CD4-positive, alpha-beta T cell treated with Interleukin-17A for 1 hour (primary cell): Measurements from ENCODE around the gene CCDC112.
A peak's percentile ranks its signal among the peaks of the same experiment; 100 is the strongest.
"Not testable (repeated sequence)": the region's sequence is repeated elsewhere in the genome, so short reads cannot be mapped to it uniquely, and the experiment has no call there.

Experiments used
- DNase-seq: peaks from one replicate; pipeline ENCODE4 v3.0.0-alpha.2; 2020

The CCDC112 gene

DNA sequence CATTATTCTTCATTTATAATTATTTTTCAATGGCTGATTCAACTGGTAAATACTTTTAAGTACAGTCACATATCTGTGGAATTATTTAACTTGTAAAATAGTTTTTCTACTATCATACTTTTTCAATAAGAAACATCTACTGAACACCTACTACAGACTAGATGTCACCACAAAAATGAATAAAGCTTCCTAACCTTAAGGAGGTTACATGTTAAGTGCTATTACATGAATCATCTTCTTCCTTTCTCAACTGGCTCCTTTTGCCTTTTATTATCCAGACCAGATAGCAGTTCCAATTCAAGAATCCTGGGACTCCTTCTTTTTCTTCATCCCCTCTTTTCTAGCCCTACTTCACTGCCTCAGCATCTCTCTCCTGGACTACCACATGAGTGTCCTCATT, 38.5 kb downstream of the CCDC112 start:
- DNase-seq: no peak

DNA sequence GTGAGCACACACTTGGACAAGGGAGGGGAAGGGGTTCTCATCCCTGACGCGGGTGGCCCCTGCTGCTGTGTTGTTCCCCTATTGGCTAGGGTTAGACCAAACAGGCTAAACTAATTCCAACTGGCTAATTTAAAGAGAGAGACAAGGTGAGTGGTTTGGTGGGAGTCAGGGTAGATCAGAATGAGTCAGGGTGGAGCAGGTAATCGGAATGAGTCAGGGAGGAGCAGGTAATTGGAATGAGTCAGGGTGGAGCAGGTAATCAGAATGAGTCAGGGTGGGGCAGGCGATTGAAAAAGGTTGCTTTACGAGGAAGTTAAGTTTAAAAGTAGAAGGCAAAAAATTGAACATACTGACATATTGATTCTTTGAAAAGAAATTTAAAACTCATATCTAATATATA, 47.1 kb downstream of the CCDC112 start:
- not testable (repeated sequence) for DNase-seq

DNA sequence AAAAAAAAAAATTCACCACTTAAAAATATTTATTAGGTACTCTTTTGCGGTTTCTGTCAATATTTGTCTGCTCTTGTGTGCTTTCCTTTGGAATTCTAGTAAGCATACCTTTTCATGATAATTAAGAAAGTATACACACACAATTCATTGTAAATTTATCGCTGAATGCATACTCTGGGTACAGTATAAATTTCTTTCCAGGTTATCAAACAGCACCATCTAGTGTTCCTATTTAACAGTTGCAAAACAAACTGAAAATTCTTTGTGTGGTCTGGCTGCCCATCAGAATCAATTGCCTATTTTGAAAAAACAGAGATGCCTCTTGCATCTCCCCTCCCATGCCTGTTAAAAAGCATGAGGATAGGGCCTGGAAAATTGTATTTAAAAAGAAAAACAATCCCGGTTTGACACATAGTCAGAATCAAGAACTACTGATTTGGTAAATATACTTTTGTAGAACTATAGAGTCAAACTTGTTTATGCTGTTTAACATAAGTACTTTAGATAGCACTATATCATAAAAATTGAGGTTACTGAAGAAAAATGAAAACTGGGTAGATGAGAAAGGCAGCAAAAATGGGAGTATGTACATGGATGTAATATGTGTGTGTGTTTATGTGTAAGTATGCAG, 50.0 kb downstream of the CCDC112 start:
- peak; percentile 52 for DNase-seq

DNA sequence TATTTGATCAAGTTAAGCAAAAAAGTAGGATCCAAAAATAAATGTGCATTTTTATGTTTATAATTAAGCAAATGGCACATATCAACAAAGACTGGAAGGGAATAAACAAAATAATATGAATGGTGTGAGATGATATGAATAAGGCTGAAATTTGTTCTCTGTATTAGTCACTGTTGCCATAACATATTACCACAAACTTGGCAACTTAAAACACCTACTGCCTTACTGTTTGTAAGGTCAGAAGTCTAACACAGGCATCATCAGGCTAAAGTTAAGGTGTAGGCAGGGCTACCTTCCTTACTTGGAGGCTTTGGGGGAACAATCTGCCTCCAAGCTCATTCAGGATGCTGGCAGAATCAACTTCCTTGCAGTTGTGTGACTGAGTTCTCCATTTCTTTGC, 53.0 kb downstream of the CCDC112 start:
- DNase-seq: no peak

DNA sequence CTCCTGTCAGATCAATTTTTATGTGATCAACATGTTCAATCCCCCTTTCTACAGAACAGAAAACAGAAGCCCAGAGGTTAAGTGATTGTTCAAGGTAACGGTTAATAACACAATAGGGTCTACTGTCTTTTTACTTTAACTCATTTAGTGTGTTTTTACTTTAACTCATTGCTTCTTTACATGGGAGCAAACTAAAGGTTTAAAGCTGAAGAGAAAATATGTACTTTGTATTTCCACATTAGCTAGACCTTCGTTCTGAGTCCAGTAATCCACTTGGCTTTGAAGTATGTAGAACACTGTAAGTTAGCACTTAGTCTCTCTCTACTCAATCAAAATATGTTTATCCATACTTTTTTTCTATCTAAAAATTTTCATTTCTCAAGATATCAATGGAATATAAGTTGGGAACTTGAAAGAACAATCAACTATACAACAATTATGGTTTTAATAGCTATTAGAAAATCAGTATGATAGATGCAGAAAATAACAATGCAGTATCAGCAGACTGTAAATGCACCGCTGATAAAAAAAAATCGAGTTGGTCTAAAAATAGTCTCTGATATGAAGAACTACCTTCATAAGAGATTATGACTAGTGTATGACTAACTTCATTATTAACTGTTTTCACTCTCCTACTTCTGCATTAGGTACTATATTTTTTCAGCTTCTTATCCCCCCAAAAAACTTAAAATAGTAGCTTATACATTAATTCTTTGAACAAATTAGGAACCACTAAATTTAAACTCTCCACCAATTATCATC, 54.4 kb downstream of the CCDC112 start:
- no peak for DNase-seq

DNA sequence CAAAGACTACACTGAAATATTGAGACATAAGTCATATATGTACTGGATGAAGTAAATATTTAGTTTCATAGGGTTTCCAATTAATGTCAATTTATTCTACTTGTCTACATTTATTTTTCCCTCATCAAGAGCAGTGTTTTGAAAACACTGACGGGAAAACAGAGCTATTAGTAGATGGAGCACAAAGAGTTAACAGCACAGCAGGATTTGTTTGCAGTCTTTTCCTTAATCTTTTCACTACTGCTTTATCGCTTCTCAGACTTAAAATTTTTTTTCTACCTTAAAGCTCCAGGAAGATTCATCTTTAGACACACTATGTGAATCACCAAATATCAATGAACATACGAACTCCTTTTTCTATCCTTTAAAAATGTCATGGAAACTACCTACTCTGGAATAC, 59.4 kb downstream of the CCDC112 start:
- no peak for DNase-seq

DNA sequence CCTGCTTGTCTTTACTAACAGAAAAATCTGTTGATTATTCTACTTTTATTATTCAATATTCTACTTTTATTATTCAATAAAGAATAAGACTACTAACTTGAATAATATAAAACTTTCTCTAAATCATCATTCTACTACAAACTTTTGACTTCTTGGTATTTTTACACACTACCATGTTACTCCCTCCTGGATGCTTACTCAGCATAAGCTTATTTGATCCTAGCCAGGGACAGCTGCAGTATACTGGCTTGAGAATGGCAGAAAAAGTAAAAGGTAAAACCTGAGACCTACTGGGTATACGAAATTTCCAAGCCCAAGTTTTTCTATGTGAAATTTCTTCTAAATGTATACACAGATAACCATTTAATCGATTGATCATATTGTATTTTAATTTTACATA, 59.9 kb downstream of the CCDC112 start:
- DNase-seq: no peak

DNA sequence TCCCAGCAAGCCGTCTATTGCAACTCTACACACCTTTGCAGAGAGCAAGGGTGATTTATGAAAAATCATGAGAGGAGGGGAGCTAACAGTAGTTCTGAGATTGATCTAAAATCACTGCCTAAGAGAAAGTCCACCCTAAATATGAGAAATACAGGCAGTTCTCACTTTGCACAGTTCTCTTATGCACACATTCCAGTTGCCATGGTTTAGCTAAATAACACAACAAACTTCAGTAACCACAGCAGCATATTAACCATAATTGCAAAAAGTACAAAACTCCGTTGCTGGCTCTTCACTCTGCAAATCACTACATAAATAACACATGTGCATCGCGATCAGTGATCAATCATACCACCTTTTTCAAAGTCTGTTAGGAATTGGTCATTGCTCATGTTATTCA, 64.9 kb downstream of the CCDC112 start:
- DNase-seq: no peak

DNA sequence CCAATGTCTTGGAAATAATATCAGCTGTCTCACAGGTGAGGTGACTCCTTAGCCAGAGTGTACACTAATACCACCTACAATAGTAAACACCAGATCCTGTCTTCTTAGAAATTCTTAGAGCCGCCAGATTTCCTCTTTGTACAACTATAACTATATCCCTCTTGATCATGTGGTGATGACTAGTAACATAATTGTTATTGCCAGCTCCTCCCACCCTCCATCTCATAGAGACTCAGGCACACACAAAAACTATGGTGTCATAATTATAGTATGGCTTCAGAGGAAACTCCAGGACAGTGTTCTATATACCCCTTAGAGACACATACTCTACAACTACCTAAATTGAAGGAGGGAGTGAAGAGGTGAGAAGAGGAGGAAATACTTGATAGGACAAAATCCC, 66.8 kb downstream of the CCDC112 start:
- DNase-seq: no peak

DNA sequence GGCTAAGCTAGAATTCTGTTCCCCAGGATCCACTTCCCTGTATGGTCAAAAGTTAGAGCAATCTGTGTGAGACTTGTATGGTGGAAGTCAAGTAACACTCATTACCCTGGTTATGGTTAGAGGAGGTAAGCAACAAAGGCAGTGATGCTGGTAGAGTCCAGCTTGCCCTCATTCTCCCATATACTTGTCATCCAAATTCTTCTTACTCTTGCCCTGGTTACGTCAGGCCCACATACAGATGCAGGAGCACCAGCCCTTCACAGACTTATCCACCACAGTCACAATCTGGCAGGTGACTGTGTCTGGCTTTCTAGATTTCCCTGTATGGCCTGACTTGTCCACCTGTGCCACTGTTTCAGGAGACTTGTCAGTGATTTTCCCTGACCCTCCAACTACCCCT, 69.2 kb downstream of the CCDC112 start:
- no peak for DNase-seq
